GM12891 (cell line): ENCODE data around the gene ABLIM2.

Experiments used
- POLR2A ChIP-seq: IDR thresholded peaks from 2 replicates; pipeline ENCODE4 v1.6.1; 2011; ENCODE audit warnings: low read depth, low read length, control low read depth
- TAF1 ChIP-seq: IDR thresholded peaks from 2 replicates; pipeline ENCODE4 v1.6.1; 2011; ENCODE audit warnings: low read depth, low read length, control low read depth

DNA sequence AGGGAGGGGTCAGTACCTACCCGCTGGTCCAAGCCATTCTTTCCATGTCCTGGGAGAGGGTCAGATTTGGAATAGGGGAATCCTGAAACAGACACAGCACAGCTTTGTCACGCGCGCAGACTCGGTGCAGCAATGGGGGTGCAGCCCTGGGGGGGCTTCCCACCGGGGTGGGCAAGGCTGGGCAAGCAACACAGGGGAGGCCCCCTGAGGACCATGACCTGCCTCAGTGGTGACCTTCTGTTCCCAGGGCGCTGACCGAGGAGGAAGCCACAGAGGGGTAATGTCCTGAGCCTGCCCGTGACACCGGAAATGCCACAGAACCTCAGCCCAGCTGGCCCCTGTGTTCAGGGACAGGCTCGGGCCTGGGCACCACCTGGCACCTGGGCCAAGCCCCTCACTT, 165.8 kb downstream of the ABLIM2 start:
- TF ChIP-seq POLR2A (no peak), TAF1 (no peak)
